Measurements from ENCODE around the gene MYBPC3.

Gene MYBPC3

GRCh38 chr11:47356129-47356997 lies 3.9 kb upstream of the MYBPC3 start:
- DNase-seq: no peak

GRCh38 chr11:47355283-47356128 lies 3.0 kb upstream of the MYBPC3 start:
- peak; percentile 77 for DNase-seq

GRCh38 chr11:47354913-47355282 lies 2.4 kb upstream of the MYBPC3 start:
- no peak for DNase-seq

- no peak for DNase-seq
Observed at GRCh38 chr11:47353978-47354774, 1.7 kb upstream of the MYBPC3 start.

GRCh38 chr11:47351156-47352126 lies 1.1 kb downstream of the MYBPC3 start:
- no peak for DNase-seq

GRCh38 chr11:47350315-47350714 lies 2.2 kb downstream of the MYBPC3 start:
- no peak for DNase-seq

- no peak for DNase-seq
Observed at GRCh38 chr11:47349521-47350095, 2.9 kb downstream of the MYBPC3 start.

- DNase-seq: no peak
Observed at GRCh38 chr11:47348859-47349258, 3.6 kb downstream of the MYBPC3 start.

- DNase-seq: no peak
Observed at GRCh38 chr11:47348131-47348802, 4.2 kb downstream of the MYBPC3 start.

GRCh38 chr11:47347137-47347536 lies 5.4 kb downstream of the MYBPC3 start:
- DNase-seq: no peak

GRCh38 chr11:47345890-47346563 lies 6.5 kb downstream of the MYBPC3 start:
- no peak for DNase-seq

GRCh38 chr11:47342854-47343253 lies 9.6 kb downstream of the MYBPC3 start:
- DNase-seq: no peak

GRCh38 chr11:47342036-47342803 lies 10.3 kb downstream of the MYBPC3 start:
- DNase-seq: no peak

GRCh38 chr11:47340980-47341775 lies 11.3 kb downstream of the MYBPC3 start:
- DNase-seq: no peak

GRCh38 chr11:47340010-47340409 lies 12.5 kb downstream of the MYBPC3 start:
- no peak for DNase-seq

- DNase-seq: no peak
Observed at GRCh38 chr11:47338396-47339241, 13.9 kb downstream of the MYBPC3 start.

- DNase-seq: no peak
Observed at GRCh38 chr11:47337229-47337924, 15.1 kb downstream of the MYBPC3 start.
